ENCODE data around the gene SLC10A6.

DNA sequence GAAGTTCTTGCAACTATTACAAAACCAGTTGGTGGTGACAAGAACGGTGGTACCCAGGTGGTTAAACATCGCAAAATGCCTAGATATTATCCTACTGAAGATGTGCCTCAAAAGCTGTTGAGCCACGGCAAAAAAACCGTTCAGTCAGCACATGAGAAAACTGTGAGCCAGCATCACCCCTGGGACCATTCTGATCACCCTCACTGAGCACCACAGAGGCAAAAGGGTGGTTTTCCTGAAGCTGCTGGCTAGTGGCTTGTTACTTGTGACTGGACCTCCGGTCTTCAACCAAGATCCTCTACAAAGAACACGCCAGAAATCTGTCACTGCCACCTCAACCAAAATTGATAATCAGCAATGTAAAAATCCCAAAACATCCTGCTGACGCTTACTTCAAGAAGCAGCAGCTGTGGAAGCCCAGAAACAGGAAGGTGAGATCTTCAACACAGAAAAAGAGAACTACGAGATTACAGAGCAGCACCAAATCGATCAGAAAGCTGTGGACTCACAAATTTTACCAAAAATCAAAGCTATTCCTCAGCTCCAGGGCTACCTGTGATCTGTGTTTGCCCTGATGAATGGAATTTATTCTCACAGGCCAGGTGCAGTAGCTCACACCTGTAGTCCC, 21.4 kb upstream of the SLC10A6 start:
- TF ChIP-seq, protein P1, sequence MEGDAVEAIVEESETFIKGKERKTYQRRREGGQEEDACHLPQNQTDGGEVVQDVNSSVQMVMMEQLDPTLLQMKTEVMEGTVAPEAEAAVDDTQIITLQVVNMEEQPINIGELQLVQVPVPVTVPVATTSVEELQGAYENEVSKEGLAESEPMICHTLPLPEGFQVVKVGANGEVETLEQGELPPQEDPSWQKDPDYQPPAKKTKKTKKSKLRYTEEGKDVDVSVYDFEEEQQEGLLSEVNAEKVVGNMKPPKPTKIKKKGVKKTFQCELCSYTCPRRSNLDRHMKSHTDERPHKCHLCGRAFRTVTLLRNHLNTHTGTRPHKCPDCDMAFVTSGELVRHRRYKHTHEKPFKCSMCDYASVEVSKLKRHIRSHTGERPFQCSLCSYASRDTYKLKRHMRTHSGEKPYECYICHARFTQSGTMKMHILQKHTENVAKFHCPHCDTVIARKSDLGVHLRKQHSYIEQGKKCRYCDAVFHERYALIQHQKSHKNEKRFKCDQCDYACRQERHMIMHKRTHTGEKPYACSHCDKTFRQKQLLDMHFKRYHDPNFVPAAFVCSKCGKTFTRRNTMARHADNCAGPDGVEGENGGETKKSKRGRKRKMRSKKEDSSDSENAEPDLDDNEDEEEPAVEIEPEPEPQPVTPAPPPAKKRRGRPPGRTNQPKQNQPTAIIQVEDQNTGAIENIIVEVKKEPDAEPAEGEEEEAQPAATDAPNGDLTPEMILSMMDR (IDR thresholded peaks at IDR 0.05; ENCODE audit: insufficient read depth, low read length, poor library complexity, severe bottlenecking): no peak
- no peak for TF ChIP-seq EZH2phosphoT487 (conservative IDR thresholded peaks at IDR 0.05; ENCODE audit: low read length)
